H9 (cell line): ENCODE data around the gene HAND2. TPM values are rescaled to one million over a fixed set of nuclear protein-coding genes. Genes with fewer than 3 reads are reported as not detected.

Experiments used
- DNase-seq: peaks from one replicate; pipeline ENCODE4 v3.0.0-alpha.2; 2017
- H2AFZ ChIP-seq: one replicate; pipeline ENCODE4 v1.6.1; 2013; ENCODE audit warnings: mild to moderate bottlenecking, low read length, control low read depth, moderate library complexity
- H2AK5ac ChIP-seq: 2 replicates; pipeline ENCODE4 v1.6.1; 2013; ENCODE audit warnings: low read length, control low read depth, mixed read lengths; ENCODE audit not compliant: insufficient read length
- H2BK120ac ChIP-seq: one replicate; pipeline ENCODE4 v1.6.1; 2013; ENCODE audit warnings: low read depth, mild to moderate bottlenecking, low read length, control low read depth, inconsistent platforms; ENCODE audit not compliant: poor library complexity, severe bottlenecking
- H2BK12ac ChIP-seq: 2 replicates; pipeline ENCODE4 v1.6.1; 2013; ENCODE audit warnings: low read length, control low read depth, mixed read lengths, low read depth; ENCODE audit not compliant: insufficient read length
- H2BK15ac ChIP-seq: 2 replicates; pipeline ENCODE4 v1.6.1; 2013; ENCODE audit warnings: low read depth, low read length, control low read depth
- H2BK20ac ChIP-seq: one replicate; pipeline ENCODE4 v1.6.1; 2013; ENCODE audit warnings: low read depth, mild to moderate bottlenecking, low read length, control low read depth, inconsistent platforms; ENCODE audit not compliant: poor library complexity, severe bottlenecking
- H2BK5ac ChIP-seq: 2 replicates; pipeline ENCODE4 v1.6.1; 2013; ENCODE audit warnings: low read length, control low read depth, mixed read lengths; ENCODE audit not compliant: insufficient read length
- H3K14ac ChIP-seq: 2 replicates; pipeline ENCODE4 v1.6.1; 2013; ENCODE audit warnings: low read length, control low read depth; ENCODE audit not compliant: insufficient read depth
- H3K18ac ChIP-seq: 2 replicates; pipeline ENCODE4 v1.6.1; 2013; ENCODE audit warnings: low read depth, mild to moderate bottlenecking, mixed read lengths, low read length, control low read depth; ENCODE audit not compliant: insufficient read length
- H3K23ac ChIP-seq: 2 replicates; pipeline ENCODE4 v1.6.1; 2013; ENCODE audit warnings: low read length, control low read depth, mixed read lengths, low read depth; ENCODE audit not compliant: insufficient read length
- H3K23me2 ChIP-seq: 2 replicates; pipeline ENCODE4 v1.6.1; 2013; ENCODE audit warnings: low read depth, mild to moderate bottlenecking, mixed read lengths, low read length, control low read depth; ENCODE audit not compliant: insufficient read length, poor library complexity, severe bottlenecking
- H3K27ac ChIP-seq: 2 replicates; pipeline ENCODE4 v1.5.1; 2013; ENCODE audit warnings: low read length, control low read depth, mixed read lengths, low read depth; ENCODE audit not compliant: insufficient read length
- H3K27me3 ChIP-seq: 2 replicates; pipeline ENCODE4 v1.6.1; 2013; ENCODE audit warnings: low read length, control low read depth, inconsistent platforms; ENCODE audit not compliant: insufficient read depth
- H3K4ac ChIP-seq: 2 replicates; pipeline ENCODE4 v1.6.1; 2013; ENCODE audit warnings: low read depth, mild to moderate bottlenecking, control low read depth, inconsistent platforms, low read length, moderate library complexity
- H3K4me1 ChIP-seq: 2 replicates; pipeline ENCODE4 v1.6.1; 2013; ENCODE audit warnings: low read length, control low read depth, inconsistent platforms; ENCODE audit not compliant: insufficient read depth
- H3K4me2 ChIP-seq: 2 replicates; pipeline ENCODE4 v1.6.1; 2013; ENCODE audit warnings: low read length, control low read depth, mixed read lengths; ENCODE audit not compliant: insufficient read length, insufficient read depth
- H3K56ac ChIP-seq: 2 replicates; pipeline ENCODE4 v1.6.1; 2013; ENCODE audit warnings: low read depth, mild to moderate bottlenecking, mixed read lengths, low read length, control low read depth; ENCODE audit not compliant: insufficient read length
- H3K79me1 ChIP-seq: 2 replicates; pipeline ENCODE4 v1.6.1; 2013; ENCODE audit warnings: low read depth, mild to moderate bottlenecking, moderate library complexity, low read length, control low read depth, inconsistent platforms; ENCODE audit not compliant: insufficient read depth, poor library complexity, severe bottlenecking
- H3K79me2 ChIP-seq: 2 replicates; pipeline ENCODE4 v1.6.1; 2013; ENCODE audit warnings: low read length, control low read depth, inconsistent platforms; ENCODE audit not compliant: insufficient read depth
- H3K9ac ChIP-seq: 2 replicates; pipeline ENCODE4 v1.6.1; 2013; ENCODE audit warnings: low read length, control low read depth, mixed read lengths; ENCODE audit not compliant: insufficient read length; ENCODE audit errors: extremely low read depth
- H3K9me3 ChIP-seq: one replicate; pipeline ENCODE4 v1.6.1; 2013; ENCODE audit warnings: low read depth, low read length, inconsistent platforms; ENCODE audit not compliant: control insufficient read depth
- H3T11ph ChIP-seq: one replicate; pipeline ENCODE4 v1.6.1; 2013; ENCODE audit warnings: mild to moderate bottlenecking, low read length, control low read depth, inconsistent platforms
- H4K20me1 ChIP-seq: one replicate; pipeline ENCODE4 v1.6.1; 2013; ENCODE audit not compliant: control insufficient read depth, insufficient read length, insufficient read depth
- H4K5ac ChIP-seq: 2 replicates; pipeline ENCODE4 v1.6.1; 2013; ENCODE audit warnings: low read depth, mild to moderate bottlenecking, mixed read lengths, low read length, control low read depth; ENCODE audit not compliant: insufficient read length
- H4K8ac ChIP-seq: replicated peaks from 2 replicates; pipeline ENCODE4 v1.6.1; 2013; ENCODE audit warnings: low read length, control low read depth, mixed read lengths, low read depth; ENCODE audit not compliant: insufficient read length
- H4K91ac ChIP-seq: 2 replicates; pipeline ENCODE4 v1.6.1; 2013; ENCODE audit warnings: low read depth, mild to moderate bottlenecking, moderate library complexity, mixed read lengths, low read length, control low read depth; ENCODE audit not compliant: insufficient read length
- H3K27ac Mint-ChIP-seq, 3 experiments: 2 replicates in 2 of 3; 3 replicates in 1 of 3; pipeline ENCODE4 v1.8.0; 2020 to 2021; ENCODE audit warnings: mixed read lengths in 3 of 3, mild to moderate bottlenecking in 1 of 3, moderate library complexity in 1 of 3
- H3K27me3 Mint-ChIP-seq: 2 replicates; pipeline ENCODE4 v1.8.0; 2021; ENCODE audit warnings: low read depth, mild to moderate bottlenecking, moderate library complexity, mixed read lengths
- H3K36me3 Mint-ChIP-seq, 3 experiments: 2 replicates in 2 of 3; 3 replicates in 1 of 3; pipeline ENCODE4 v1.8.0; 2020 to 2021; ENCODE audit warnings: low read depth in 3 of 3, mixed read lengths in 3 of 3; ENCODE audit not compliant: insufficient read depth in 1 of 3
- H3K4me1 Mint-ChIP-seq, 2 experiments: 2 replicates each; pipeline ENCODE4 v1.8.0; 2020; ENCODE audit warnings: mixed read lengths in 2 of 2
- H3K4me3 Mint-ChIP-seq, 2 experiments: 2 replicates in 1 of 2; 3 replicates in 1 of 2; pipeline ENCODE4 v1.8.0; 2020 to 2021; ENCODE audit warnings: mild to moderate bottlenecking in 2 of 2, mixed read lengths in 2 of 2, moderate library complexity in 1 of 2
- H3K9me3 Mint-ChIP-seq, 2 experiments: 2 replicates in 1 of 2; 3 replicates in 1 of 2; pipeline ENCODE4 v1.8.0; 2020; ENCODE audit warnings: mild to moderate bottlenecking in 2 of 2, mixed read lengths in 2 of 2, moderate library complexity in 1 of 2
- WGBS: extraction: QIAGEN DNeasy Blood & Tissue Kit; methylation state at CpG from one replicate; pipeline ENCODE4 v1.1.7; 2013; ENCODE audit warnings: missing lambda C conversion rate, low lambda C conversion rate, mixed read lengths; ENCODE audit not compliant: insufficient read length; ENCODE audit errors: extremely low coverage; 5-methylcytosine and 5-hydroxymethylcytosine counted together
- total RNA-seq: library from RNA; stranded (reverse); gene quantifications from 2 replicates; pipeline ENCODE4 v1.2.1, GENCODE V29; 2021
- TF ChIP-seq, protein P1 (sequence below): fragments of 200-600 bp; sonication (generic); conservative IDR thresholded peaks from 3 replicates; pipeline ENCODE4 v1.8.0; 2021; ENCODE audit warnings: antibody characterized with exemption, mild to moderate bottlenecking

HAND2 gene
- total RNA-seq, 1 experiment from 2014 or later = not detected

DNA sequence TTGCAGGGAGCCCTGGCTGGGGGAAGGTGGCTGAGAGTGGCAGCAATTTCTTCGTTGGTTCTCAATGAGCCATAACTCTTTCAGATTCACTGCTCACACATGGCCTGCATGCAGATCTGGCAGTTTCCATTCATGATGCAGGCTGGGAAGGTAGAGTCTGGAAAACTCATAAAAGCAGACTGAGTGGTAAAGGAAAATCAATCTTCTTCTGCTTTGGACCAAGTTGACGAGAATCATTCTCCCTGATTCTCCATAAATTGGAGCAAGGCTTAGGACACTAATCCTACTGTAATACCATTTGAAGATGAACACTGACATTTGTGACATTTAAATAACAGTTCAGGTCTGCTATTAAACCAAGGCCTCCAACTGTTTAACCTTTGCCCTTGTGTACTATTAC lies 35.3 kb upstream of the HAND2 start:
- Histone ChIP-seq H3K79me1 (no peaks in the 10 kb centered on the region), H3K79me2 (no peaks in the 10 kb centered on the region), H3K4me2 (no peak overlapping the region), H3K27me3 (no peaks in the 10 kb centered on the region), H3K56ac (no peak overlapping the region), H2BK120ac (no peak overlapping the region), H3K9ac (no peak overlapping the region), H2AK5ac (no peak overlapping the region), H2BK20ac (no peak overlapping the region), H3K9me3 (no peaks in the 10 kb centered on the region), H2BK15ac (no peak overlapping the region), H4K91ac (no peak overlapping the region), H3K4ac (no peak overlapping the region), H2BK12ac (no peak overlapping the region), H4K20me1 (no peaks in the 10 kb centered on the region), H4K5ac (no peak overlapping the region), H3K4me1 (no peaks in the 10 kb centered on the region), H3K18ac (no peak overlapping the region), H3T11ph (no peak overlapping the region), H3K23ac (no peak overlapping the region), H2AFZ (no peak overlapping the region), H3K14ac (no peak overlapping the region), H3K27ac (no peak overlapping the region), H4K8ac (no peak overlapping the region), H3K23me2 (no peaks in the 10 kb centered on the region), H2BK5ac (no peak overlapping the region)
- Mint-ChIP-seq H3K27ac (no peak overlapping the region), H3K4me3 (no peak overlapping the region), H3K27me3 (no peaks in the 10 kb centered on the region; the same call in 1 of the 2 replicates), H3K4me1 (no peaks in the 10 kb centered on the region), H3K36me3 (no peaks in the 10 kb centered on the region), H3K9me3 (no peaks in the 10 kb centered on the region)
- DNase-seq = no peak
- TF ChIP-seq, protein P1, sequence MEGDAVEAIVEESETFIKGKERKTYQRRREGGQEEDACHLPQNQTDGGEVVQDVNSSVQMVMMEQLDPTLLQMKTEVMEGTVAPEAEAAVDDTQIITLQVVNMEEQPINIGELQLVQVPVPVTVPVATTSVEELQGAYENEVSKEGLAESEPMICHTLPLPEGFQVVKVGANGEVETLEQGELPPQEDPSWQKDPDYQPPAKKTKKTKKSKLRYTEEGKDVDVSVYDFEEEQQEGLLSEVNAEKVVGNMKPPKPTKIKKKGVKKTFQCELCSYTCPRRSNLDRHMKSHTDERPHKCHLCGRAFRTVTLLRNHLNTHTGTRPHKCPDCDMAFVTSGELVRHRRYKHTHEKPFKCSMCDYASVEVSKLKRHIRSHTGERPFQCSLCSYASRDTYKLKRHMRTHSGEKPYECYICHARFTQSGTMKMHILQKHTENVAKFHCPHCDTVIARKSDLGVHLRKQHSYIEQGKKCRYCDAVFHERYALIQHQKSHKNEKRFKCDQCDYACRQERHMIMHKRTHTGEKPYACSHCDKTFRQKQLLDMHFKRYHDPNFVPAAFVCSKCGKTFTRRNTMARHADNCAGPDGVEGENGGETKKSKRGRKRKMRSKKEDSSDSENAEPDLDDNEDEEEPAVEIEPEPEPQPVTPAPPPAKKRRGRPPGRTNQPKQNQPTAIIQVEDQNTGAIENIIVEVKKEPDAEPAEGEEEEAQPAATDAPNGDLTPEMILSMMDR = no peak
- WGBS = no CpG with 5 or more reads among the region's 2 CpGs
